C4-2B (cell line): ENCODE data around the gene UPP1.

Source experiments
- H3K27ac ChIP-seq: fragments of 450-650 bp; 2 replicates; pipeline ENCODE4 v1.5.1; 2017
- ZFX ChIP-seq: fragments of 450-650 bp; IDR thresholded peaks from 2 replicates; pipeline ENCODE4 v1.6.1; 2017
- TF ChIP-seq, protein P1 (sequence below): fragments of 450-650 bp; conservative IDR thresholded peaks from 2 replicates; pipeline ENCODE4 v1.5.1; 2017; ENCODE audit warnings: mild to moderate bottlenecking

UPP1 gene

DNA sequence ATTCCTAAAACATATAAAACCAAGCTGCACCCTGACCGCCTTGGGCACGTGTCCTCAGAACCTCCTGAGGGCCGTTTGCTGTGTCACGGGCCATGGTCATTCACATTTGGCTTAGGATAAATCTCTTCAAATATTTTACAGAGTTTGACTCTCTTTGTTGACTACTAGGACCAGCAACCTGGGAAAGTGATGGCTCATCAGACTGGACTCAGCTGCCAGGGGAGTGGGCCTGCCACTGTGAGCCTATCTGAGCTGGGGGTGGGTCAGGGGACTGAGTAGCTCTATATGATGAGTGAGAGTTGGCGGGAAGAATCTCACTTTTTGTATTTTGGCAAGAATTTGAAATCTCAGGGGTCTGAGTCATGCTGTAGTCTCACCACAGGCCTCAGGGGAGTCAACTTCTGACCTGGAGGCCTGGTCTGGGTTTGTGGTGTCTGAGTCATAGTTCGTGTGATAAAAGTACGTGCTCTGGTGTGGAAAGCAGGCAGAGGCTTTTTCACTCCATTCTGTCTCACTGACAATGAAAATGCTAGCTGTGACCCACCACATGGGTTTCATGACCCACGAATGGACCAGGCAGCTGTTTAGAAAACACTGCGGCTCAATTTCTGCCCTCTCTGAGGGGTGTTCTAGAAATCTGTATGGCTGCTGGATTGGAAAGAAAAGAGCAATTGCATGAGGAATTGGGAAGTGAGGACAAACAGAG, 4.2 kb upstream of the UPP1 start:
- H3K27ac ChIP-seq = no peak overlapping the region
- no peak for TF ChIP-seq ZFX
- TF ChIP-seq, protein P1, sequence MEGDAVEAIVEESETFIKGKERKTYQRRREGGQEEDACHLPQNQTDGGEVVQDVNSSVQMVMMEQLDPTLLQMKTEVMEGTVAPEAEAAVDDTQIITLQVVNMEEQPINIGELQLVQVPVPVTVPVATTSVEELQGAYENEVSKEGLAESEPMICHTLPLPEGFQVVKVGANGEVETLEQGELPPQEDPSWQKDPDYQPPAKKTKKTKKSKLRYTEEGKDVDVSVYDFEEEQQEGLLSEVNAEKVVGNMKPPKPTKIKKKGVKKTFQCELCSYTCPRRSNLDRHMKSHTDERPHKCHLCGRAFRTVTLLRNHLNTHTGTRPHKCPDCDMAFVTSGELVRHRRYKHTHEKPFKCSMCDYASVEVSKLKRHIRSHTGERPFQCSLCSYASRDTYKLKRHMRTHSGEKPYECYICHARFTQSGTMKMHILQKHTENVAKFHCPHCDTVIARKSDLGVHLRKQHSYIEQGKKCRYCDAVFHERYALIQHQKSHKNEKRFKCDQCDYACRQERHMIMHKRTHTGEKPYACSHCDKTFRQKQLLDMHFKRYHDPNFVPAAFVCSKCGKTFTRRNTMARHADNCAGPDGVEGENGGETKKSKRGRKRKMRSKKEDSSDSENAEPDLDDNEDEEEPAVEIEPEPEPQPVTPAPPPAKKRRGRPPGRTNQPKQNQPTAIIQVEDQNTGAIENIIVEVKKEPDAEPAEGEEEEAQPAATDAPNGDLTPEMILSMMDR = no peak

DNA sequence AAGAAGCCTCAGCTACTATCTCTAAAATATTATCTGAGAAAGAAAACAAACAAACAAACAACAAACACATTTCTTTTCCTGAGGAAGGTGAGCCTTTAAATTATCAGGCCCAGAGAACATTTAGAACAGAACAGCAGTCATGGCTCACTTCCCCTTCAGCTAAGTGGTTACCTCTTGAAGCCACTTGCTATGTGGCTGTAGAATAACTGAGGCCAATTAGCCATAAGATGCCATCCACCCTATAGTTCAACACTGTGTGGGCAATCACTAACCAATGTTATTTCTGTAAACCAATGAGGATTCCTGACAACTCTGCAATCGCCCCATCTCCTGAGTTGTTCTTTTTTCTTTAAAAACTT, 3.7 kb upstream of the UPP1 start:
- TF ChIP-seq ZFX = no peak
- TF ChIP-seq, protein P1 = no peak
- H3K27ac ChIP-seq = no peak overlapping the region

DNA sequence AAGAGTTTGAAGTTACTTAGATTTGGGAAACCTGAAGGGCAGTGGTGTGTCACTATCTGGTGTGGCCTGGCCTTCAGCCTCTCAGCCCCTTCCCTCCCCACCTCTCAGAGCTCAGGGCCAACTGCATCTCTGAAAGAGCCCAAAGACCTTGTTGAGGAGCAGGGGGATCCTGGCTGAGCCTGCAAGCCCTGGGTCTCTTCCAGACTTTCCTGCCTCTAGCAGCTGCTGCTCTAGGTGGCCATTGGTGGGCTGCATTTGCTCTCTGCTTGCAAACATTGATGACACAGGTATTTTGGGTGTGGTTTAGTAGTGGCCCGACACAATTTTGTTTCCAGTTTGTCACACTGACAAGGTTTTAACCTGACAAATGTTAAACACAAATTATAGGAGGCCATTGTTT, 3.1 kb upstream of the UPP1 start:
- TF ChIP-seq, protein P1 = no peak
- TF ChIP-seq ZFX = no peak
- H3K27ac ChIP-seq = no peak overlapping the region

DNA sequence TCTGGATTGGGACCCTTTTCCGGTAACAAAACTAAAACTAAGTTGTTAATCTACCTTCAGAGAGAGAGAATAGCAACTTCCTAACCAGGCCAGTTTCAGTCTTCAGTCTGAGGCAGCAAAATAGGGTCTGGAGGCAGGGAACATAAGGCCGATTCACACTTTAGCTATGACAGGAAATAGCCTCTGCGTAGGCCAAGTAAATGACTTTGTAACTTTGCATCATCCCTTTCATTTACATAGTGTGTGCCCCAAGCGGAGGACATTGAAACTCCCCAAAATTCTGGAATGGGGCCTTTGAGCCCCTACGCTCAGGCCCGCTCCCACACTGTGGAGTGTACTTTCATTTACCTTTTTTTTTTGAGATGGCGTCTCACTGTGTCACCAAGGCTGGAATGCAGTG, 1.7 kb upstream of the UPP1 start:
- no peak overlapping the region for H3K27ac ChIP-seq
- no peak for TF ChIP-seq ZFX
- TF ChIP-seq, protein P1 = no peak

DNA sequence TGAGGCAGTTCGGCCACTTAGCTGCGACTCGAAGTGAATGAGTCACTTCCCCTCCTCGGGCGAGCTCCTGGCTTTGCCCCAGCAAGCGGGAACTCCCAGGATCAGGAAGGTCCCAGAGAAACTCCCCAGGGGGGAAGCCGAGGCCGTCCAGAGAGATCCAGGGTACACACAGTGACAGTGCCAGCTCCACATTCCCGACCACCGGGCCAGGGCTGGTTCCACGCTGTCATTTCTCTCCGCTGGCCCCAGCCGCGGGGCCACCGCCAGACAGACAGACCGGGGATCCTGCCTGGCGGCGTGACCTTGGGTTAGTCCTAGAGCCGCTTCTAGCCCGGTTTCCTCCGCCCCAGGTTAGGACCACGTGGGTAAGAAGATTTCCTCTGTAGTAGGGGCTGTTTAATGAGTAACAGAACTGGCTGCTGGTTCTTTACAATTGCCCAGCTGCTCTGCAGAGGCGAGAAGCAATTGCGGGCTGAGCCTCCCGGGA, 463 bp upstream of the UPP1 start:
- TF ChIP-seq ZFX = no peak
- TF ChIP-seq, protein P1 = no peak

DNA sequence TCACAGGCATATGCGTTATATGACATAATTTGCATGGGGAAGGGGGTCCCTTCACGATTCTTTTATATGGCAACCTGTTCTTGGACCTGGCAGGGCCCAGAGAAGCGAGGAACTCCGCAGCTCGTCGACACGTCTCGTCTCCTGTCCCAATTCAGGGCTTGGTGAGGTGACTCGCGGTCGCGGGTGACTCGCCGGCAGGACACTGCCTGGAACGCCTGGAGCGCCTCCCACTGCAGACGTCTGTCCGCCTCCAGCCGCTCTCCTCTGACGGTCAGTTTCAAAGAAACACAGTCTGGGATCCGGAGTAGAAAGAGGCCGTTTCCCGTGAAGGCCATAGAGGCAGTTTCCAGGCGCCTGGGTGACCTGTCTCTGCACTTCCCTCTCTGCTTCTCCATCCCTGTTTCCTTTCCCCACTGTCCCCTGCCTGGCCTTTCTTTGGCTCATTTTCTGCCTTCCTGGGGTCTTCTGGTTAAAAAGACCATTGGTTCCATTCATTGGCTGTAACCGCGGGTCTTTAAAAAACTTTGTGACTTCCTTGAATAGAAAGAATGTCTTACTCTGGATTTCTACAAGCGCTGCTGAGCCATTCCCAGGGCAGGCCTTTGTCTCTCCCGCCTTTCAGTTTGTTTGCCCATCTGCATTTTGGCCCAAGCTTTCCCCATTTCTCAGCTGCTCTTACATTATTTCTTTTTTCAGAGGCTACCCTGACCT, 1.2 kb downstream of the UPP1 start:
- no peak overlapping the region for H3K27ac ChIP-seq
- TF ChIP-seq, protein P1 = no peak
- no peak for TF ChIP-seq ZFX

More for the DNA sequence above, 463 bp upstream of the UPP1 start:
- peak overlapping the region; percentile 57 for H3K27ac ChIP-seq
